ENCODE measurements around the gene GLRX5. TPM values are rescaled to one million over a fixed set of nuclear protein-coding genes. Genes with fewer than 3 reads are reported as not detected.

The GLRX5 gene
- total RNA-seq, 1 donor from 2014 or later, result 74.1 TPM

Small RNAs within 50 kb of the gene (small RNA-seq; reads per million reads assigned to genes)
- 2.8 reads per million, percentile 87 among the genes with 10 or more reads in this experiment for gene SCARNA13

Other genes starting within 250 kb of the GLRX5 start
- gene CLMN, start 215.1 kb upstream of the GLRX5 start, total RNA-seq, result 2.1 TPM
- gene SYNE3, start 18.4 kb upstream of the GLRX5 start, total RNA-seq, result 21.4 TPM
- 1.0 TPM for gene TCL1B, start 151.4 kb downstream of the GLRX5 start, total RNA-seq
- gene TCL1A, start 179.1 kb downstream of the GLRX5 start, total RNA-seq, result 1.6 TPM

Measured in skeletal muscle tissue (tissue), 2 donors.